ENCODE data around the gene COL12A1. TPM values are rescaled to one million over a fixed set of nuclear protein-coding genes. Genes with fewer than 3 reads are reported as not detected.

COL12A1 gene
- total RNA-seq, 1 experiment from 2014 or later, result 29.3 TPM

- no TSS peak for BruUV-seq (replicated peaks)
- intact Hi-C loops (cut with micrococcal nuclease; ENCODE audit: unreplicated experiment), result no loop called here
- Mint-ChIP-seq H3K27ac (ENCODE audit: unreplicated experiment) (no peak overlapping the region), H3K27me3 (ENCODE audit: unreplicated experiment) (no peaks in the 10 kb centered on the region), H3K4me1 (ENCODE audit: low read depth, unreplicated experiment) (no peaks in the 10 kb centered on the region), H3K36me3 (ENCODE audit: insufficient read depth, unreplicated experiment) (no peaks in the 10 kb centered on the region), H3K9me3 (ENCODE audit: low read depth, unreplicated experiment) (no peaks in the 10 kb centered on the region), H3K4me3 (ENCODE audit: low read depth, unreplicated experiment) (no peak overlapping the region)
- CTCF ChIA-PET, result interaction anchor here (1.3 kb wide), 1 partner anchor 33 kb away, joined by 3 read pairs; no protein-coding TSS in a partner anchor
- DNase-seq, result no peak
- TF ChIP-seq CTCF (IDR thresholded peaks at IDR 0.05; ENCODE audit: unreplicated experiment), result no peak
These were observed 55.0 kb downstream of the COL12A1 start for GRCh38 chr6:75150685-75151412.

GRCh38 chr6:75149696-75150095, 56.2 kb downstream of the COL12A1 start:
- no peaks in the 10 kb centered on the region for H3K4me1 Mint-ChIP-seq (ENCODE audit: low read depth, unreplicated experiment)
- H3K27me3 Mint-ChIP-seq (ENCODE audit: unreplicated experiment), result no peaks in the 10 kb centered on the region
- CTCF ChIA-PET, result no interaction called here
- no peaks in the 10 kb centered on the region for H3K36me3 Mint-ChIP-seq (ENCODE audit: insufficient read depth, unreplicated experiment)
- no peaks in the 10 kb centered on the region for H3K9me3 Mint-ChIP-seq (ENCODE audit: low read depth, unreplicated experiment)
- TF ChIP-seq CTCF (IDR thresholded peaks at IDR 0.05; ENCODE audit: unreplicated experiment), result no peak
- H3K4me3 Mint-ChIP-seq (ENCODE audit: low read depth, unreplicated experiment), result no peak overlapping the region
- no peak for DNase-seq
- H3K27ac Mint-ChIP-seq (ENCODE audit: unreplicated experiment), result no peak overlapping the region
- BruUV-seq (replicated peaks), result no TSS peak
- intact Hi-C loops (cut with micrococcal nuclease; ENCODE audit: unreplicated experiment), result no loop called here

DNA sequence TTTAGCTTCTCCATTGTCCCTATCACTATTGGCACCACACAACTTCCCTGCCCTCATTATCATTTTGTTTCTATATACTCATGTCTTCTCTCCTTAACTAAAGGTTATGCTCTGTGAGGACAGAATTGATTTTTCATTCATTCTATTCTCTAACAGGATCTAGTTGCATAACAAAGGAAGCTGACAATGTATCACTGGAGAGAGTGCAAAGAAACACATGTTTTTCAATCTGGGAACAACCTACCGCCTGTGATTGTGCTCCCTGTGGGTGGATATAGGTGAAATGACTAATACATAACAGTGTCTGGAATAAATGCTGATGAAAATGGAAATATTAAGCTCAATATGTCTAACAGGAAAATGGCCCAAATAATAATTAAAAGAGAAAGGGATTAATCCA, 56.6 kb downstream of the COL12A1 start:
- BruUV-seq (replicated peaks), result no TSS peak
- Mint-ChIP-seq H3K4me3 (ENCODE audit: low read depth, unreplicated experiment) (no peak overlapping the region), H3K36me3 (ENCODE audit: insufficient read depth, unreplicated experiment) (no peaks in the 10 kb centered on the region), H3K4me1 (ENCODE audit: low read depth, unreplicated experiment) (no peaks in the 10 kb centered on the region), H3K27ac (ENCODE audit: unreplicated experiment) (no peak overlapping the region), H3K9me3 (ENCODE audit: low read depth, unreplicated experiment) (no peaks in the 10 kb centered on the region), H3K27me3 (ENCODE audit: unreplicated experiment) (no peaks in the 10 kb centered on the region)
- no peak for DNase-seq
- CTCF ChIA-PET, result no interaction called here
- no peak for TF ChIP-seq CTCF (IDR thresholded peaks at IDR 0.05; ENCODE audit: unreplicated experiment)
- intact Hi-C loops (cut with micrococcal nuclease; ENCODE audit: unreplicated experiment), result no loop called here

- DNase-seq, result no peak
- Mint-ChIP-seq H3K36me3 (ENCODE audit: insufficient read depth, unreplicated experiment) (no peaks in the 10 kb centered on the region), H3K4me3 (ENCODE audit: low read depth, unreplicated experiment) (no peak overlapping the region), H3K27ac (ENCODE audit: unreplicated experiment) (no peak overlapping the region), H3K4me1 (ENCODE audit: low read depth, unreplicated experiment) (no peaks in the 10 kb centered on the region), H3K9me3 (ENCODE audit: low read depth, unreplicated experiment) (no peaks in the 10 kb centered on the region), H3K27me3 (ENCODE audit: unreplicated experiment) (no peaks in the 10 kb centered on the region)
- intact Hi-C loops (cut with micrococcal nuclease; ENCODE audit: unreplicated experiment), result no loop called here
- no TSS peak for BruUV-seq (replicated peaks)
- TF ChIP-seq CTCF (IDR thresholded peaks at IDR 0.05; ENCODE audit: unreplicated experiment), result no peak
- CTCF ChIA-PET, result no interaction called here
These were observed 58.3 kb downstream of the COL12A1 start for GRCh38 chr6:75147512-75147911.

Measured in Calu3 (cell line).